Caco-2 (cell line): Measurements from ENCODE around the gene SARDH. TPM values are rescaled to one million over a fixed set of nuclear protein-coding genes. Genes with fewer than 3 reads are reported as not detected.

Experiments used
- BruUV-seq: library from RNA; stranded (reverse); fragments of 400-500 nt; replicated peaks from 2 replicates; lab custom pipeline; 2021; lab: Mats Ljungman, UMichigan
- CTCF ChIA-PET: fragments of 300-600 bp; sonication (Branson Sonifier 250); formaldehyde crosslinking; loops from one replicate; lab custom pipeline; 2022; ENCODE audit warnings: antibody characterized with exemption; lab: Charles Lee
- POLR2A ChIA-PET: fragments of 300-600 bp; sonication (Branson Sonifier 250); formaldehyde crosslinking; loops from one replicate; lab custom pipeline; 2022; ENCODE audit warnings: antibody characterized with exemption; lab: Charles Lee
- DNase-seq, 2 experiments: peaks; one replicate each; pipeline versions ENCODE4 v3.0.0 to v3.0.0-alpha.2; 2020 to 2022
- H3K27me3 ChIP-seq: replicated peaks from 2 replicates; pipeline ENCODE4 v1.6.0; 2011; ENCODE audit warnings: low read length; ENCODE audit not compliant: control insufficient read depth, insufficient read depth
- H3K36me3 ChIP-seq: 2 replicates; pipeline ENCODE4 v1.5.1; 2011; ENCODE audit warnings: low read length; ENCODE audit not compliant: control insufficient read depth, insufficient read depth
- H3K4me1 ChIP-seq: fragments of 250-450 bp; sonication (Bioruptor Pico); 2 replicates; pipeline ENCODE4 v1.5.1; 2020; ENCODE audit warnings: mild to moderate bottlenecking
- H3K4me3 ChIP-seq: 2 replicates; pipeline ENCODE4 v1.5.1; 2011; ENCODE audit warnings: low read depth, mild to moderate bottlenecking, control low read depth, low read length
- H3K9me3 ChIP-seq: fragments of 250-450 bp; sonication (Bioruptor Pico); 2 replicates; pipeline ENCODE4 v1.5.1; 2020; ENCODE audit warnings: mild to moderate bottlenecking, moderate library complexity
- H3K27ac Mint-ChIP-seq: one replicate; pipeline ENCODE4 v1.8.0; 2022; ENCODE audit warnings: mixed read lengths; ENCODE audit not compliant: unreplicated experiment
- H3K27me3 Mint-ChIP-seq: one replicate; pipeline ENCODE4 v1.8.0; 2022; ENCODE audit warnings: mixed read lengths; ENCODE audit not compliant: insufficient read depth, unreplicated experiment
- H3K36me3 Mint-ChIP-seq: one replicate; pipeline ENCODE4 v1.8.0; 2022; ENCODE audit warnings: mild to moderate bottlenecking, mixed read lengths; ENCODE audit not compliant: insufficient read depth, unreplicated experiment
- H3K4me1 Mint-ChIP-seq: one replicate; pipeline ENCODE4 v1.8.0; 2022; ENCODE audit warnings: low read depth, mixed read lengths; ENCODE audit not compliant: unreplicated experiment
- H3K4me3 Mint-ChIP-seq: one replicate; pipeline ENCODE4 v1.8.0; 2022; ENCODE audit warnings: mild to moderate bottlenecking, moderate library complexity, mixed read lengths; ENCODE audit not compliant: unreplicated experiment
- H3K9me3 Mint-ChIP-seq: one replicate; pipeline ENCODE4 v1.8.0; 2022; ENCODE audit warnings: mixed read lengths; ENCODE audit not compliant: unreplicated experiment
- intact Hi-C: fragments of 100-400 bp; cut with micrococcal nuclease; formaldehyde crosslinking; loops from one replicate; pipeline ENCODE4 v1.10.0; 2022; ENCODE audit not compliant: unreplicated experiment
- total RNA-seq: library from RNA; stranded (reverse); gene quantifications from 2 replicates; pipeline ENCODE4 v1.2.3, GENCODE V29; 2022
- TF ChIP-seq, protein P1 (sequence below), 2 experiments: fragments of 200-600 bp in 1 of 2; IDR thresholded peaks; 1 replicate in 1 of 2; 2 replicates in 1 of 2; pipeline versions ENCODE4 v1.5.1 to v1.8.0; 2011 to 2022; ENCODE audit warnings: antibody characterized with exemption in 1 of 2, control low read depth in 1 of 2, inconsistent platforms in 1 of 2, low read depth in 1 of 2, low read length in 1 of 2, mild to moderate bottlenecking in 1 of 2, moderate library complexity in 1 of 2; ENCODE audit not compliant: insufficient read depth in 1 of 2, severe bottlenecking in 1 of 2, unreplicated experiment in 1 of 2

Gene SARDH
- total RNA-seq, 1 experiment from 2014 or later: 0.36 TPM

DNA sequence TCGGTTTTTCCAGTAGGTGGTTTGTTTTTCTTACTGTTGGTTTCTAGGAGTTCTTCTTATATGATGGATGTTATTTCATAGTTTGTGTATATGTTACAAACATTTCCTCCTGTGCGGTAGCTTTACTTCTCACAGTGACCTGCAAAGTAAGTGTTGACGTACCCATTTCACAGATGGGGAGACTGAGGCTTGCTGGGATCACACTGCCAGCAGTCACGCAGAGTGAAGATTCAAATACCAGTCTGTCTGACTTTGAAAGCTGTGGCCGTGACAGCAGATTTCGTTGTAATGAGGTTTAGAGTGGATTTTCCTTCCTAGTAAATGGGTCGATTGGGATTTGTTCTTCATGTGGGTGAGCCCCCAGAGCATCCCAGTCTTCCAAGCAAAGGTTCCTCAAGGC lies 89.0 kb downstream of the SARDH start:
- TF ChIP-seq, protein P1, sequence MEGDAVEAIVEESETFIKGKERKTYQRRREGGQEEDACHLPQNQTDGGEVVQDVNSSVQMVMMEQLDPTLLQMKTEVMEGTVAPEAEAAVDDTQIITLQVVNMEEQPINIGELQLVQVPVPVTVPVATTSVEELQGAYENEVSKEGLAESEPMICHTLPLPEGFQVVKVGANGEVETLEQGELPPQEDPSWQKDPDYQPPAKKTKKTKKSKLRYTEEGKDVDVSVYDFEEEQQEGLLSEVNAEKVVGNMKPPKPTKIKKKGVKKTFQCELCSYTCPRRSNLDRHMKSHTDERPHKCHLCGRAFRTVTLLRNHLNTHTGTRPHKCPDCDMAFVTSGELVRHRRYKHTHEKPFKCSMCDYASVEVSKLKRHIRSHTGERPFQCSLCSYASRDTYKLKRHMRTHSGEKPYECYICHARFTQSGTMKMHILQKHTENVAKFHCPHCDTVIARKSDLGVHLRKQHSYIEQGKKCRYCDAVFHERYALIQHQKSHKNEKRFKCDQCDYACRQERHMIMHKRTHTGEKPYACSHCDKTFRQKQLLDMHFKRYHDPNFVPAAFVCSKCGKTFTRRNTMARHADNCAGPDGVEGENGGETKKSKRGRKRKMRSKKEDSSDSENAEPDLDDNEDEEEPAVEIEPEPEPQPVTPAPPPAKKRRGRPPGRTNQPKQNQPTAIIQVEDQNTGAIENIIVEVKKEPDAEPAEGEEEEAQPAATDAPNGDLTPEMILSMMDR (IDR thresholded peaks at IDR 0.05; ENCODE audit: insufficient read depth in 1 of 2, low read depth in 1 of 2, low read length in 1 of 2, severe bottlenecking in 1 of 2, unreplicated experiment in 1 of 2): no peak
- ChIA-PET CTCF (no interaction called here), POLR2A (no interaction called here)
- no peak overlapping the region for H3K4me3 ChIP-seq
- Mint-ChIP-seq H3K36me3 (no peaks in the 10 kb centered on the region), H3K4me3 (no peak overlapping the region), H3K27ac (no peak overlapping the region), H3K27me3 (peaks cover 20% of the 10 kb centered on the region), H3K9me3 (no peaks in the 10 kb centered on the region), H3K4me1 (no peaks in the 10 kb centered on the region)
- intact Hi-C loops: no loop called here
- H3K9me3 ChIP-seq: no peaks in the 10 kb centered on the region
- H3K27me3 ChIP-seq: peaks cover 1% of the 10 kb centered on the region
- no peaks in the 10 kb centered on the region for H3K4me1 ChIP-seq
- no peak for DNase-seq
- H3K36me3 ChIP-seq: no peaks in the 10 kb centered on the region
- BruUV-seq: no TSS peak

DNA sequence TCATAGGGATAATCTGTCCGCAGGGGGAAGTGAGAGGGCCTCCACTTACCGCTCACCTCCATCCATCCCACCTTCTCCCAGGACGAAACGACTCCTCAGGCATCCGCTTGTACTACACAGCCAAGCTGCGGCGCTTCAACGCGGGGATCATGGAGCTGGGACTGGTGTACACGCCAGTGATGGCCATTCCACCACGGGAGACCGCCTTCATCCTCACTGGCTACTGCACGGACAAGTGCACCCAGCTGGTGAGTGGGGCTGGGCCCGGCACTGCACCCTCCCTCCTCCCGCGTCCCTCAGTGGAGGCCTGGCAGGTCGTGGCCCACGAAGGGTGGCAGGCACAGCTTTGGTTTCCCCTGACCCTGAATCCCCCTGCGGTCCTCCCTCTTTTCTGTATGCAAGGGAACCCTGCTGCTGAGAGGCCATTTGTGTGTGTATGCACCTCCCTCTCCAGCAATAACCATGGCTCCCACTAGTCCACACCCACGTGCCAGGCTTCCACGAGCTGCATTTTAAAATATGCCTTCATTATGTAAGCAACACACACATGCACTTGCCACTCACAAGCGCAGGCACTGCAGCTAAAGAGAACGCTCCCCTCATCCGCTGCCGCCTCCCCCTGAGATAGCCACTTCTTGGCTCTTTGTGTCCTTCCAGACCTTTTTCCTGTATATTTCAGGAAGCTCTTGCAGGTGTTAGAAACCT lies 90.2 kb downstream of the SARDH start:
- no peak overlapping the region for H3K4me3 ChIP-seq
- intact Hi-C loops: no loop called here
- no peak overlapping the region for H3K27ac Mint-ChIP-seq
- no peaks in the 10 kb centered on the region for H3K4me1 Mint-ChIP-seq
- POLR2A ChIA-PET: no interaction called here
- H3K4me3 Mint-ChIP-seq: no peak overlapping the region
- no peaks in the 10 kb centered on the region for H3K4me1 ChIP-seq
- no peaks in the 10 kb centered on the region for H3K9me3 Mint-ChIP-seq
- H3K9me3 ChIP-seq: no peaks in the 10 kb centered on the region
- no peaks in the 10 kb centered on the region for H3K36me3 Mint-ChIP-seq
- no TSS peak for BruUV-seq
- peaks cover 1% of the 10 kb centered on the region for H3K27me3 ChIP-seq
- no peaks in the 10 kb centered on the region for H3K36me3 ChIP-seq
- peaks cover 20% of the 10 kb centered on the region for H3K27me3 Mint-ChIP-seq
- DNase-seq: no peak
- TF ChIP-seq, protein P1 (IDR thresholded peaks at IDR 0.05; ENCODE audit: insufficient read depth in 1 of 2, low read depth in 1 of 2, low read length in 1 of 2, severe bottlenecking in 1 of 2, unreplicated experiment in 1 of 2): no peak
- CTCF ChIA-PET: no interaction called here

DNA sequence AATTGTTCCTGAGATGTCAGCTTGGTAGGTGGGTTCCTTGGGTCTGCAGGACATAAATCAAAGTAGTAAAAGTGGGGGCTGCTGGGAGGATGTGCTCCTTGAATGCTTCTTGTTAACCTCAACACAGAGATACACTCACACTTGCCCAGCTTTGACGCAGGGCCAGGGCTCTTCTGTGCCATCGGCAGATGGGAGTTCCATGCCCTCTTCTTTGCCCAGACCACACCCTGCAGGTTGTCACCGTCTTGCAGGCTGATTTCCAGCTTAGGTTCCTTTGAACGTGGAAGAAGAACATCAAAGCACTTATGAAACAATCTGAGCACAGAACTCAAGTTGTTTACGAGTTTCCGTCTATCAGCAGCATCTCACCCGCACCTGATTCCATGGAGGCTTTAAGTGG lies 91.0 kb downstream of the SARDH start:
- POLR2A ChIA-PET: no interaction called here
- H3K27me3 ChIP-seq: peaks cover 1% of the 10 kb centered on the region

More for the DNA sequence above, 91.0 kb downstream of the SARDH start:
- BruUV-seq: no TSS peak
- Histone ChIP-seq H3K4me1 (no peaks in the 10 kb centered on the region), H3K36me3 (no peaks in the 10 kb centered on the region), H3K9me3 (no peaks in the 10 kb centered on the region), H3K4me3 (no peak overlapping the region)
- Mint-ChIP-seq H3K4me1 (no peaks in the 10 kb centered on the region), H3K27me3 (peaks cover 23% of the 10 kb centered on the region), H3K4me3 (no peak overlapping the region), H3K36me3 (no peaks in the 10 kb centered on the region), H3K27ac (no peak overlapping the region), H3K9me3 (no peaks in the 10 kb centered on the region)
- DNase-seq: no peak
- CTCF ChIA-PET: no interaction called here
- TF ChIP-seq, protein P1 (IDR thresholded peaks at IDR 0.05; ENCODE audit: insufficient read depth in 1 of 2, low read depth in 1 of 2, low read length in 1 of 2, severe bottlenecking in 1 of 2, unreplicated experiment in 1 of 2): no peak
- intact Hi-C loops: no loop called here
